Epithelial cell of proximal tubule (primary cell): ENCODE data around the gene DOK7. TPM values are rescaled to one million over a fixed set of nuclear protein-coding genes. Genes with fewer than 3 reads are reported as not detected.
A peak's percentile ranks its signal among the peaks of the same experiment; 100 is the strongest.

Experiments used
- DNase-seq: peaks from one replicate; pipeline ENCODE4 v3.0.0-alpha.2; 2011; ENCODE audit warnings: low read depth
- H3K4me3 ChIP-seq: 2 replicates; pipeline ENCODE4 v1.5.1; 2011; ENCODE audit warnings: low read depth, mild to moderate bottlenecking, low read length
- CTCF ChIP-seq: conservative IDR thresholded peaks from 2 replicates; pipeline ENCODE4 v1.5.1; 2012; ENCODE audit warnings: low read depth, mild to moderate bottlenecking, low read length
- total RNA-seq: library from RNA; depleted of rRNA; stranded (reverse); fragments of >200 nt; gene quantifications from 2 replicates; pipeline ENCODE4 v1.2.3, GENCODE V29; 2015

Gene DOK7
- total RNA-seq, 1 donor from 2014 or later, result 0.81 TPM

DNA sequence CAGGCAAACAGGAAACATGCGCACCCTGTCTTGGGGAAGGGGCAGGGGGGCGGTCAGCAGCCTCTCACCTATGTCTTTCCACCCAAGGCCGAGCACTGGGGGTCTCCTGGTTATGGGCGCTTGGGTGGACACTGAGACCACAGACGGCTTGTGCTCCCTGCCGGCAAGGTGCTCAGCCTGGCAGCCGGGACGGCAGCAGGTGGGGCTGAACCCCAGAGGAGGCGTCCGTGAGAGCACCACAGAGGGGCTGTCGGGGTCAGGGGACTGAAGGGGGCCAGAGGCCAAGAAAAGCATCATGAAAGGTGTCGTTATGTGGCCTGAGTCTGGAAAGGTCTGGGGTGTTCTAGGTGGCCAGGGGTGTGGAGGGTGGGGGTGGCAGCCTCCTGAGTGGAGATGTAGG lies 19.6 kb downstream of the DOK7 start:
- H3K4me3 ChIP-seq, result no peak overlapping the region
- DNase-seq, result no peak
- TF ChIP-seq CTCF, result no peak

GRCh38 chr4:3483471-3483921 lies 20.4 kb downstream of the DOK7 start:
- TF ChIP-seq CTCF, result no peak
- H3K4me3 ChIP-seq, result no peak overlapping the region
- no peak for DNase-seq

GRCh38 chr4:3484057-3484973 lies 21.2 kb downstream of the DOK7 start:
- peak overlapping the region; percentile 42 for H3K4me3 ChIP-seq
- peak; percentile 52 for DNase-seq
- TF ChIP-seq CTCF, result no peak

DNA sequence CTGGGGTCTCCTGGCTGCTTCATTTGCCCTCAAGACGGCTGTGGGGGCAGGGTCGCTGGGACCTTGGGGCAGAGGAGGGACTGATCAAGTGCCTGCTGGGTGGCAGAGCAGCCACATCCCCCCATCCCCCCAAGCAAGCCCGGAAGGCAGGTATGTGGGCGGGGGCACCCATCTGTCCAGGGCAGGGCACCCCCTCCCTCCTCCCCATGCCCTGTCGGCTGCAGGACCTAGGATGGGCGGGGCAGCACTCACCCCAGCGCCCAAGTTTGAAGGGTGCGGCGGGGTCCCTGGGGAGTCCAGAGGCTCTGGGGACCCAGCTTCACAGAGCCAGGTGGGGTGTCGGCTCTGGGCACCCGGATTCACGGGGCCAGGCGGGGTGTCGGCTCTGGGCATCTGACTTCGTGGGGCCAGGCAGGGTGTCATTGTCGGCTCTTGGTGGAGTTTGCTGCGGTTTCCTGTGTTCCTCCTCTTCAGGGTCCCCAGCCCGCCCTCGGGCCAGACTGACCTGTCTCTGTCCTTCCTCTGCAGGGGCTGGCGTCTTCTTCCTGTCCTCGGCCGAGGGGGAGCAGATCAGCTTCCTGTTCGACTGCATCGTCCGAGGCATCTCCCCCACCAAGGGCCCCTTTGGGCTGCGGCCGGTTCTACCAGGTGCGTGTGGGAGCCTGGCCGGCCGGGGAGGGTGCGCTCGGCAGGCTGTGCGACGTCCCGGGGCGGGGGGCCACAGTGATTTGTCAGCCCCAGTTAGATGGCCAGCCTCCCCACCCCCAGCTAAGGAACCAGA lies 22.1 kb downstream of the DOK7 start:
- peak overlapping the region; percentile 42 for H3K4me3 ChIP-seq
- no peak for DNase-seq
- no peak for TF ChIP-seq CTCF

GRCh38 chr4:3485886-3486540 lies 22.9 kb downstream of the DOK7 start:
- TF ChIP-seq CTCF, result no peak
- no peak for DNase-seq
- peak overlapping the region; percentile 42 for H3K4me3 ChIP-seq

DNA sequence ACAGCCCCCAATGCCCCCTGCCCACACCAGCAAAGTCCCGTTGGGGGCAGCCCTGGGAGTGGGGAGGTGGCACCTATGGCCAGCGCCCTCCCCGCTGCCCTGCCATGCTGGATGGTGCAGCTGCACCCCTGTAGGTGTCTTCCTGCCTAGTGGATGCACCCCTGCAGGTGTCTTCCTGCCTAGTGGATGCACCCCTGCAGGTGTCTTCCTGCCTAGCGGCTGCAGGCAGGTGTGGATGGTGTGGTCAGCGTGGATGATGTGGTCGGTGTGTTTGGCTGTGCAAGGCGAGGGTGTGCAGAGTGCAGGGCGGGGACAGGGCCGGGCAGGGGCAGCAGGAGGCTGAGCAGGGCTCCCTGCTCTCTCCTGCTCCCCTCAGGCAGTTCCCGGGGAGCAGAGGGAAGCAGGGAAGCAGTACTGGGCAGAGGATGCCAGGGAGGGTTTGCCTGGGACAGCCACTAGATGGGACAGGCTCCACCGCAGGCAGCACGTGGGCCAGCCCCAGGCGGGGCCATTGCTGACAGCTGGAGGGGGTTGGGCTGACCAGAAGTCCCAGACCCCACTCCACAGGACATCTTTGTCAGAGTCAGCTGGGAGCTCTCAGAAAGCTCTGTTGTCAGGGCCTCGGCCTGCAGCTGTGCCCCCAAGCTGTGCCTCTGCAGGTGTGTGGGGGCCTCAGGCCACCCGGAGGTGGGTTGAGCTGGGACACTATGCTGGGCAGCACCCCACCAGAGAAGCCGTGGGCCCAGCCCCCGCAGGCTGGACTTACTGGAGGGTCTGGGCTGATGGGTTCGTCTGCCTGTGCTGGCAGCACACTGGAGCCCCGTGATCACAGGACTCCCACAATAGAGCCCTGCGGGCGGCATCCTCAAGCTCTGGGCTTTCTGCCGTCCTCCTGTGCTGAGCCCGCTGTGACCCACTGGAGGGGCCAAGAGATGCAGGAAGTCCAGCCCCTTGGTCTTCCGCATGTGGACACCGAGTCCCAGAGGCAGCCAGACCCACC lies 23.7 kb downstream of the DOK7 start:
- TF ChIP-seq CTCF, result no peak
- no peak for DNase-seq

More for the DNA sequence above, 23.7 kb downstream of the DOK7 start:
- no peak overlapping the region for H3K4me3 ChIP-seq
